DND-41 (cell line): ENCODE data around the gene NT5M.

ENCODE experiments used
- EZH2 ChIP-seq: IDR thresholded peaks from 3 replicates; pipeline ENCODE4 v1.6.1; 2012; ENCODE audit warnings: borderline replicate concordance, low read depth, mild to moderate bottlenecking, moderate library complexity, low read length, inconsistent platforms; ENCODE audit not compliant: severe bottlenecking
- TF ChIP-seq, protein P1 (sequence below): IDR thresholded peaks from 2 replicates; pipeline ENCODE4 v1.5.1; 2012; ENCODE audit warnings: borderline replicate concordance, low read length, moderate library complexity, mild to moderate bottlenecking; ENCODE audit not compliant: poor library complexity, severe bottlenecking; ENCODE audit errors: extremely low read depth

DNA sequence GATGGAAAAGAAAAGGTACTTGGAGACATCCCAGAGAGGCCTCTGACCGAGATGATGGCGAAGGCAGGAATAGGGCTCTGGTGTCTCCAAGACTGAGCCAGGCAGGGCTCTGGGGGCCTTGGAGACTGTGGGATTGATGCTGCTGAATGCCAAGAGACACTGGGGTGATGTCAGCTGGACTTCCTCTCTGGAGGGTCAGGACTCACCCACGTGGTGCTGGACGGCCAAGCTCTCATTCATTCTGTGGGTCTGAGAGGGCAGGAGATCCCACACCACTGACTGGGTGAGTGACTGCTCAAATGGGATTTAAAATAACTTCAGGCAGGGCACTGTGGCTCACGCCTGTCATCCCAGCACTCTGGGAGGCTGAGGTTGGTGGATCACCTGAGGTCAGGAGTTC, 64.8 kb downstream of the NT5M start:
- TF ChIP-seq, protein P1, sequence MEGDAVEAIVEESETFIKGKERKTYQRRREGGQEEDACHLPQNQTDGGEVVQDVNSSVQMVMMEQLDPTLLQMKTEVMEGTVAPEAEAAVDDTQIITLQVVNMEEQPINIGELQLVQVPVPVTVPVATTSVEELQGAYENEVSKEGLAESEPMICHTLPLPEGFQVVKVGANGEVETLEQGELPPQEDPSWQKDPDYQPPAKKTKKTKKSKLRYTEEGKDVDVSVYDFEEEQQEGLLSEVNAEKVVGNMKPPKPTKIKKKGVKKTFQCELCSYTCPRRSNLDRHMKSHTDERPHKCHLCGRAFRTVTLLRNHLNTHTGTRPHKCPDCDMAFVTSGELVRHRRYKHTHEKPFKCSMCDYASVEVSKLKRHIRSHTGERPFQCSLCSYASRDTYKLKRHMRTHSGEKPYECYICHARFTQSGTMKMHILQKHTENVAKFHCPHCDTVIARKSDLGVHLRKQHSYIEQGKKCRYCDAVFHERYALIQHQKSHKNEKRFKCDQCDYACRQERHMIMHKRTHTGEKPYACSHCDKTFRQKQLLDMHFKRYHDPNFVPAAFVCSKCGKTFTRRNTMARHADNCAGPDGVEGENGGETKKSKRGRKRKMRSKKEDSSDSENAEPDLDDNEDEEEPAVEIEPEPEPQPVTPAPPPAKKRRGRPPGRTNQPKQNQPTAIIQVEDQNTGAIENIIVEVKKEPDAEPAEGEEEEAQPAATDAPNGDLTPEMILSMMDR, result no peak
- no peak for TF ChIP-seq EZH2
